Panc1 (cell line): ENCODE data around the gene METTL6. TPM values are rescaled to one million over a fixed set of nuclear protein-coding genes. Genes with fewer than 3 reads are reported as not detected.
A peak's percentile ranks its signal among the peaks of the same experiment; 100 is the strongest.
"Not testable (repeated sequence)": the region's sequence is repeated elsewhere in the genome, so short reads cannot be mapped to it uniquely, and the experiment has no call there.

ENCODE experiments used
- ATAC-seq: fragments of 200-7000 bp; cut with Tn5 transposase; 2 replicates; pipeline ENCODE4 v1.9.1; 2020; ENCODE audit warnings: mild to moderate bottlenecking, moderate library complexity
- BruUV-seq: library from RNA; stranded (reverse); fragments of 400-500 nt; replicated peaks from 2 replicates; lab custom pipeline; 2021; lab: Mats Ljungman, UMichigan
- CTCF ChIA-PET: fragments of 300-600 bp; sonication (Branson Sonifier 250); formaldehyde crosslinking; loops from one replicate; lab custom pipeline; 2022; ENCODE audit warnings: antibody characterized with exemption; lab: Charles Lee
- POLR2A ChIA-PET: fragments of 300-600 bp; sonication (Branson Sonifier 250); formaldehyde crosslinking; loops from one replicate; lab custom pipeline; 2022; ENCODE audit warnings: antibody characterized with exemption; lab: Charles Lee
- DNase-seq: peaks from one replicate; pipeline ENCODE4 v3.0.0-alpha.2; 2010; ENCODE audit warnings: low read depth, low spot score
- H3K27ac ChIP-seq: 2 replicates; pipeline ENCODE4 v1.5.1; 2011; ENCODE audit warnings: mild to moderate bottlenecking, low read length, inconsistent platforms
- H3K27me3 ChIP-seq: fragments of 200-500 bp; sonication (Bioruptor generic); 2 replicates; pipeline ENCODE4 v1.6.0; 2014; ENCODE audit warnings: low read length, inconsistent platforms; ENCODE audit not compliant: control insufficient read depth, insufficient read depth
- H3K36me3 ChIP-seq: fragments of 200-500 bp; sonication (Bioruptor generic); 2 replicates; pipeline ENCODE4 v1.5.1; 2014; ENCODE audit warnings: inconsistent platforms, mild to moderate bottlenecking, low read length, moderate library complexity; ENCODE audit not compliant: control insufficient read depth, insufficient read depth
- H3K4me1 ChIP-seq: 2 replicates; pipeline ENCODE4 v1.5.1; 2011; ENCODE audit warnings: inconsistent platforms, mild to moderate bottlenecking, low read length, moderate library complexity; ENCODE audit not compliant: control insufficient read depth, insufficient read depth
- H3K4me3 ChIP-seq, 2 experiments: 2 replicates each; pipeline ENCODE4 v1.5.1; 2011 to 2012; ENCODE audit warnings: low read depth in 2 of 2, low read length in 2 of 2, mild to moderate bottlenecking in 2 of 2, inconsistent platforms in 1 of 2, moderate library complexity in 1 of 2
- H3K9me3 ChIP-seq: fragments of 200-500 bp; sonication (Bioruptor generic); 2 replicates; pipeline ENCODE4 v1.5.1; 2014; ENCODE audit warnings: low read depth, mild to moderate bottlenecking, inconsistent platforms, low read length, moderate library complexity; ENCODE audit not compliant: control insufficient read depth, insufficient read depth
- CTCF ChIP-seq: fragments of 450-650 bp; IDR thresholded peaks from 2 replicates; pipeline ENCODE4 v1.5.1; 2017; ENCODE audit warnings: mild to moderate bottlenecking
- POLR2AphosphoS5 ChIP-seq: IDR thresholded peaks from 2 replicates; pipeline ENCODE4 v1.6.1; 2012; ENCODE audit warnings: mild to moderate bottlenecking, low read depth, low read length, moderate library complexity
- SIN3A ChIP-seq: IDR thresholded peaks from 2 replicates; pipeline ENCODE4 v1.6.1; 2012; ENCODE audit warnings: low read depth, mild to moderate bottlenecking, low read length, moderate library complexity, borderline replicate concordance; ENCODE audit not compliant: insufficient read depth
- TCF7L2 ChIP-seq: IDR thresholded peaks from 2 replicates; pipeline ENCODE4 v1.6.1; 2011; ENCODE audit warnings: mild to moderate bottlenecking, low read depth, low read length, inconsistent platforms
- in situ Hi-C: cut with HindIII; loops from 2 replicates; pipeline ENCODE4 v1.10.0; 2016; ENCODE audit warnings: low sequenced_read_pairs, low pct_unique_long_range_greater_than_20kb
- intact Hi-C: fragments of 100-400 bp; cut with micrococcal nuclease; formaldehyde crosslinking; loops from one replicate; pipeline ENCODE4 v1.10.0; 2022; ENCODE audit not compliant: unreplicated experiment
- total RNA-seq: library from RNA; stranded (reverse); gene quantifications from one replicate; pipeline ENCODE4 v1.2.1, GENCODE V29; 2021; ENCODE audit not compliant: unreplicated experiment
- TF ChIP-seq, protein P1 (sequence below), 2 experiments: IDR thresholded peaks; 2 replicates each; pipeline ENCODE4 v1.6.1; 2011 to 2012; ENCODE audit warnings: low read depth in 2 of 2, control low read depth in 1 of 2, low read length in 1 of 2, mild to moderate bottlenecking in 1 of 2, moderate library complexity in 1 of 2; ENCODE audit not compliant: insufficient read depth in 1 of 2

The METTL6 gene
- total RNA-seq, 1 experiment from 2014 or later, result 16.5 TPM

DNA sequence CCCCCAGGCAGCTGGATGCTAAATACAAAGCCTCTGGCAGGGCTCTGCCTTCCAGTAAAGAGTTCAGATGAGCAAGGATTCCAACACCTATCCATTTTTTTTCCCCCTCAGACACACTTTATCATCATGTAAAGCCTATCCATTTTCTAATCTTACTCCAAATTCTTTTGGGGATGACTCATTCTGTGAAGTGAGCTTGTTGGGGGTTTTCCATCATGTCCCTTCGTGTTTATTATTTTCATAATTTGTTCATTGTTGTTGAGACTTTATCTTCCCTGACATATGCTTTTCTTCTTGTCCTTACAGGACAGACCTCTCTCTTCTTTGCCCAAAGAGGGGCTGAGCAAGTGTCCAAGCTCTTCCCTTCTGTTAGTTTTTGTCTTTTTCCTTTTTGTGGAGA lies 60.3 kb downstream of the METTL6 start:
- Histone ChIP-seq H3K4me3 (no peak overlapping the region), H3K9me3 (no peaks in the 10 kb centered on the region), H3K27ac (no peak overlapping the region), H3K4me1 (no peaks in the 10 kb centered on the region; the same call in 1 of the 2 replicates), H3K36me3 (no peaks in the 10 kb centered on the region), H3K27me3 (no peaks in the 10 kb centered on the region)
- intact Hi-C loops, result no loop called here
- no peak for ATAC-seq
- no peak for DNase-seq
- TF ChIP-seq, protein P1, sequence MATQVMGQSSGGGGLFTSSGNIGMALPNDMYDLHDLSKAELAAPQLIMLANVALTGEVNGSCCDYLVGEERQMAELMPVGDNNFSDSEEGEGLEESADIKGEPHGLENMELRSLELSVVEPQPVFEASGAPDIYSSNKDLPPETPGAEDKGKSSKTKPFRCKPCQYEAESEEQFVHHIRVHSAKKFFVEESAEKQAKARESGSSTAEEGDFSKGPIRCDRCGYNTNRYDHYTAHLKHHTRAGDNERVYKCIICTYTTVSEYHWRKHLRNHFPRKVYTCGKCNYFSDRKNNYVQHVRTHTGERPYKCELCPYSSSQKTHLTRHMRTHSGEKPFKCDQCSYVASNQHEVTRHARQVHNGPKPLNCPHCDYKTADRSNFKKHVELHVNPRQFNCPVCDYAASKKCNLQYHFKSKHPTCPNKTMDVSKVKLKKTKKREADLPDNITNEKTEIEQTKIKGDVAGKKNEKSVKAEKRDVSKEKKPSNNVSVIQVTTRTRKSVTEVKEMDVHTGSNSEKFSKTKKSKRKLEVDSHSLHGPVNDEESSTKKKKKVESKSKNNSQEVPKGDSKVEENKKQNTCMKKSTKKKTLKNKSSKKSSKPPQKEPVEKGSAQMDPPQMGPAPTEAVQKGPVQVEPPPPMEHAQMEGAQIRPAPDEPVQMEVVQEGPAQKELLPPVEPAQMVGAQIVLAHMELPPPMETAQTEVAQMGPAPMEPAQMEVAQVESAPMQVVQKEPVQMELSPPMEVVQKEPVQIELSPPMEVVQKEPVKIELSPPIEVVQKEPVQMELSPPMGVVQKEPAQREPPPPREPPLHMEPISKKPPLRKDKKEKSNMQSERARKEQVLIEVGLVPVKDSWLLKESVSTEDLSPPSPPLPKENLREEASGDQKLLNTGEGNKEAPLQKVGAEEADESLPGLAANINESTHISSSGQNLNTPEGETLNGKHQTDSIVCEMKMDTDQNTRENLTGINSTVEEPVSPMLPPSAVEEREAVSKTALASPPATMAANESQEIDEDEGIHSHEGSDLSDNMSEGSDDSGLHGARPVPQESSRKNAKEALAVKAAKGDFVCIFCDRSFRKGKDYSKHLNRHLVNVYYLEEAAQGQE (IDR thresholded peaks at IDR 0.05; ENCODE audit: insufficient read depth in 1 of 2, low read depth in 2 of 2, low read length in 1 of 2), result no peak
- TF ChIP-seq TCF7L2 (no peak), POLR2AphosphoS5 (no peak), CTCF (no peak), SIN3A (no peak)
- POLR2A ChIA-PET, result no interaction called here
- no TSS peak for BruUV-seq
- in situ Hi-C loops, result no loop called here
- CTCF ChIA-PET, result no interaction called here

- in situ Hi-C loops, BruUV-seq: not testable (repeated sequence)
Measured at GRCh38 chr3:15364078-15364477, 63.3 kb downstream of the METTL6 start.

GRCh38 chr3:15361494-15362214 lies 65.7 kb downstream of the METTL6 start:
- ATAC-seq (peak; percentile 30; the same call in 1 of the 2 replicates), DNase-seq (no peak)
- BruUV-seq, result no TSS peak
- H3K27me3 ChIP-seq, result no peaks in the 10 kb centered on the region
- no peak overlapping the region for H3K27ac ChIP-seq
- POLR2A ChIA-PET, result no interaction called here
- intact Hi-C loops (no loop called here), in situ Hi-C loops (no loop called here)
- H3K4me3 ChIP-seq, result no peak overlapping the region
- TF ChIP-seq, protein P1 (IDR thresholded peaks at IDR 0.05; ENCODE audit: insufficient read depth in 1 of 2, low read depth in 2 of 2, low read length in 1 of 2), result no peak
- no peak for TF ChIP-seq SIN3A
- no peak for TF ChIP-seq TCF7L2
- TF ChIP-seq CTCF, result no peak
- no peak for TF ChIP-seq POLR2AphosphoS5
- H3K4me1 ChIP-seq, result no peaks in the 10 kb centered on the region
- H3K9me3 ChIP-seq, result no peaks in the 10 kb centered on the region
- H3K36me3 ChIP-seq, result no peaks in the 10 kb centered on the region
- CTCF ChIA-PET, result no interaction called here

More at GRCh38 chr3:15364078-15364477, 63.3 kb downstream of the METTL6 start:
- H3K4me1 ChIP-seq, DNase-seq, intact Hi-C loops, H3K27ac ChIP-seq, POLR2A ChIA-PET, CTCF ChIA-PET, ATAC-seq, H3K4me3 ChIP-seq, H3K9me3 ChIP-seq, H3K27me3 ChIP-seq, H3K36me3 ChIP-seq: not testable (repeated sequence)
